ENCODE data around the gene RNF223. TPM values are rescaled to one million over a fixed set of nuclear protein-coding genes. Genes with fewer than 3 reads are reported as not detected.

Gene RNF223
- total RNA-seq, 1 experiment from 2014 or later: 147 TPM

DNA sequence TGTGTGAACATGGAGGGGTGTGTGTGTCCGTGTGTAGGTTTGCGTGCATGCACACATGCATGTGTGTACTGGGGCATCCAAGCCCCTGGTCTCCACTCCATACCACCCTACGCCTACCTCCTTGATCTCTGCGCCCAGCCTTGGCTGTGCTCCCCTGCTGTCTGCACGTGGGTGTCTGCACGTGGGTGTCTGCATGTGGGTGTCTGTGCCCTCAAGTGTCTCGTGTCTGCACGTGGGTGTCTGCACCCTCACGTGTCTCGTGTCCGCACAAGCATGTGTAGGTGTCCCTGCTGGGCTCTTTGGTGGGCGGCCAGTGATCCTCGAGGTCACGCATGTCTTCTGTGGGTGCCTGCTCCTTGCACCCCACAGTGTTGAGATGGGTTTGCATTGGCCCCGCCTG lies 21.1 kb downstream of the RNF223 start:
- DNase-seq (no peak), ATAC-seq (no peak)
- H3K4me1 ChIP-seq (ENCODE audit: insufficient read depth, low read length): peaks cover 2% of the 10 kb centered on the region
- no peak overlapping the region for H3K27ac ChIP-seq (ENCODE audit: low read length)
- no peaks in the 10 kb centered on the region for H3K9me3 ChIP-seq (ENCODE audit: low read length)
- H3K9ac ChIP-seq (ENCODE audit: low read length): no peak overlapping the region
- H3K79me2 ChIP-seq (ENCODE audit: low read length): no peaks in the 10 kb centered on the region
- H3K4me2 ChIP-seq (ENCODE audit: low read length): no peak overlapping the region
- H2AFZ ChIP-seq (ENCODE audit: low read length): no peak overlapping the region
- POLR2A ChIA-PET (ENCODE audit: unreplicated experiment): no interaction called here
- TF ChIP-seq, protein P1, sequence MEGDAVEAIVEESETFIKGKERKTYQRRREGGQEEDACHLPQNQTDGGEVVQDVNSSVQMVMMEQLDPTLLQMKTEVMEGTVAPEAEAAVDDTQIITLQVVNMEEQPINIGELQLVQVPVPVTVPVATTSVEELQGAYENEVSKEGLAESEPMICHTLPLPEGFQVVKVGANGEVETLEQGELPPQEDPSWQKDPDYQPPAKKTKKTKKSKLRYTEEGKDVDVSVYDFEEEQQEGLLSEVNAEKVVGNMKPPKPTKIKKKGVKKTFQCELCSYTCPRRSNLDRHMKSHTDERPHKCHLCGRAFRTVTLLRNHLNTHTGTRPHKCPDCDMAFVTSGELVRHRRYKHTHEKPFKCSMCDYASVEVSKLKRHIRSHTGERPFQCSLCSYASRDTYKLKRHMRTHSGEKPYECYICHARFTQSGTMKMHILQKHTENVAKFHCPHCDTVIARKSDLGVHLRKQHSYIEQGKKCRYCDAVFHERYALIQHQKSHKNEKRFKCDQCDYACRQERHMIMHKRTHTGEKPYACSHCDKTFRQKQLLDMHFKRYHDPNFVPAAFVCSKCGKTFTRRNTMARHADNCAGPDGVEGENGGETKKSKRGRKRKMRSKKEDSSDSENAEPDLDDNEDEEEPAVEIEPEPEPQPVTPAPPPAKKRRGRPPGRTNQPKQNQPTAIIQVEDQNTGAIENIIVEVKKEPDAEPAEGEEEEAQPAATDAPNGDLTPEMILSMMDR (conservative IDR thresholded peaks at IDR 0.05; ENCODE audit: low read depth, low read length): no peak
- no peak for TF ChIP-seq EZH2 (IDR thresholded peaks at IDR 0.05; ENCODE audit: low read length, unreplicated experiment)
- no peak for TF ChIP-seq EZH2phosphoT487 (IDR thresholded peaks at IDR 0.05; ENCODE audit: borderline replicate concordance, low read length)
- H3K36me3 ChIP-seq (ENCODE audit: low read depth, low read length): peaks cover 63% of the 10 kb centered on the region
- H3K4me3 ChIP-seq (ENCODE audit: low read length): no peak overlapping the region
- CTCF ChIA-PET: no interaction called here
- no peaks in the 10 kb centered on the region for H3F3A ChIP-seq (ENCODE audit: low read length, unreplicated experiment)
- H3K27me3 ChIP-seq (ENCODE audit: low read length): no peaks in the 10 kb centered on the region
- peaks cover 8% of the 10 kb centered on the region; the same call in 1 of the 2 replicates for H4K20me1 ChIP-seq (ENCODE audit: low read length)
- H3K9me2 ChIP-seq (replicated peaks; ENCODE audit: low read length): no peaks in the 10 kb centered on the region
- intact Hi-C loops (cut with micrococcal nuclease): no loop called here
- no TSS peak for BruUV-seq (replicated peaks)

DNA sequence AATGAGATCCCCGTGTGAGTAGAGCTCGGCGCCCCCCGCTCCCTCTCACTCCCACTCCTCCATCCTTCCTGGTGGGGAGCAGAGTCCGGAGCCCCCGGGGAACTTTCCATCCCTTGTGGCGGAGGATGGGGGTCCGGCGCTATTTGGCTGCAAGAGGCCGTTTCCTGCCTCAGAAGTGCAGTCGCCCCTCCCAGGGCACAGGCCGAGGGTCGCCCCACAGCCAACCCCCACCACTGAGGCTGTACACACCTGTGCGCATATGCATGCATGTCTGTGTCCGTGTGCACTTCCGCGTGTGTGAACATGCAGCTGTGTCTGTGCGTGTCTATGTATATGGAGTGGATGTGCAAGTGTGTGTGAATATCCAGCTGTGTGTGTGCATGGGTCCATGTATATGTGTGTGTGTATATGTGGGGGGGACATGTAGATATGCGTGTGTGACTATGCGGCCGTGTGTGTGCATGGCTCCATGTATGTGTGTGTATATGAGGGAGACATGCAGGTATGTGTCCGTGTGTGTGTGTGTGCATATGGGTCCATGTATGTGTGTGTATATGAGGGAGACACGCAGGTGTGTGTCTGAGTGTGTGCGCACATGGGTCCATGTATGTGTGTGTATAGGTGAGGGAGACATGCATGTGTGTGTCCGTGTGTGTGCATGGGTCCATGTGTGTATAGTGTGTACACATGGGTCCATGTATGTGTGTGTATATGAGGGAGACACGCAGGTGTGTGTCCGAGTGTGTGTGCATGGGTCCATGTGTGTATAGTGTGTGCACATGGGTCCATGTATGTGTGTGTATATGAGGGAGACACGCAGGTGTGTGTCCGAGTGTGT lies 21.9 kb downstream of the RNF223 start:
- no peak for DNase-seq
- CTCF ChIA-PET: no interaction called here
- peaks cover 8% of the 10 kb centered on the region; the same call in 1 of the 2 replicates for H4K20me1 ChIP-seq (ENCODE audit: low read length)

More for the DNA sequence above, 21.9 kb downstream of the RNF223 start:
- no peak for ATAC-seq
- intact Hi-C loops (cut with micrococcal nuclease): no loop called here
- no peak overlapping the region for H3K9ac ChIP-seq (ENCODE audit: low read length)
- no peak overlapping the region for H3K4me2 ChIP-seq (ENCODE audit: low read length)
- no peaks in the 10 kb centered on the region for H3K79me2 ChIP-seq (ENCODE audit: low read length)
- H3K27me3 ChIP-seq (ENCODE audit: low read length): no peaks in the 10 kb centered on the region
- H2AFZ ChIP-seq (ENCODE audit: low read length): no peak overlapping the region
- POLR2A ChIA-PET (ENCODE audit: unreplicated experiment): no interaction called here
- no peak overlapping the region for H3K4me3 ChIP-seq (ENCODE audit: low read length)
- H3F3A ChIP-seq (ENCODE audit: low read length, unreplicated experiment): no peaks in the 10 kb centered on the region
- H3K9me2 ChIP-seq (replicated peaks; ENCODE audit: low read length): no peaks in the 10 kb centered on the region
- peaks cover 71% of the 10 kb centered on the region for H3K36me3 ChIP-seq (ENCODE audit: low read depth, low read length)
- H3K27ac ChIP-seq (ENCODE audit: low read length): no peak overlapping the region
- TF ChIP-seq, protein P1 (conservative IDR thresholded peaks at IDR 0.05; ENCODE audit: low read depth, low read length): no peak
- TF ChIP-seq EZH2phosphoT487 (IDR thresholded peaks at IDR 0.05; ENCODE audit: borderline replicate concordance, low read length): no peak
- no peak for TF ChIP-seq EZH2 (IDR thresholded peaks at IDR 0.05; ENCODE audit: low read length, unreplicated experiment)
- H3K9me3 ChIP-seq (ENCODE audit: low read length): no peaks in the 10 kb centered on the region
- no peaks in the 10 kb centered on the region for H3K4me1 ChIP-seq (ENCODE audit: insufficient read depth, low read length)
- no TSS peak for BruUV-seq (replicated peaks)
